Ishikawa (cell line): ENCODE results near the gene TNIK.

Source experiments
- CEBPB ChIP-seq: IDR thresholded peaks from 2 replicates; pipeline ENCODE4 v1.6.1; 2012
- CREB1 ChIP-seq: IDR thresholded peaks from 2 replicates; pipeline ENCODE4 v1.6.1; 2012; ENCODE audit warnings: low read depth
- EGR1 ChIP-seq: IDR thresholded peaks from 2 replicates; pipeline ENCODE4 v1.6.1; 2012
- EP300 ChIP-seq: IDR thresholded peaks from 2 replicates; pipeline ENCODE4 v1.6.1; 2012; ENCODE audit warnings: borderline replicate concordance
- FOXM1 ChIP-seq: IDR thresholded peaks from 2 replicates; pipeline ENCODE4 v1.6.1; 2012; ENCODE audit warnings: low read depth, borderline replicate concordance
- NFIC ChIP-seq: IDR thresholded peaks from 2 replicates; pipeline ENCODE4 v1.6.1; 2012
- RAD21 ChIP-seq: IDR thresholded peaks from 2 replicates; pipeline ENCODE4 v1.6.1; 2012; ENCODE audit warnings: low read depth
- TAF1 ChIP-seq: IDR thresholded peaks from 2 replicates; pipeline ENCODE4 v1.6.1; 2012; ENCODE audit warnings: low read depth, mild to moderate bottlenecking
- TCF12 ChIP-seq: IDR thresholded peaks from 2 replicates; pipeline ENCODE4 v1.6.1; 2012; ENCODE audit warnings: low read depth
- TEAD4 ChIP-seq: IDR thresholded peaks from 2 replicates; pipeline ENCODE4 v1.6.1; 2012
- USF1 ChIP-seq: IDR thresholded peaks from 2 replicates; pipeline ENCODE4 v1.6.1; 2012
- YY1 ChIP-seq: IDR thresholded peaks from 2 replicates; pipeline ENCODE4 v1.6.1; 2012; ENCODE audit warnings: low read depth
- ZBTB7A ChIP-seq: IDR thresholded peaks from 2 replicates; pipeline ENCODE4 v1.6.1; 2012; ENCODE audit warnings: low read depth
- TF ChIP-seq, protein P1 (sequence below): IDR thresholded peaks from 2 replicates; pipeline ENCODE4 v1.6.1; 2012
- TF ChIP-seq, protein P2 (sequence below): IDR thresholded peaks from 2 replicates; pipeline ENCODE4 v1.6.1; 2012; ENCODE audit warnings: low read depth, mild to moderate bottlenecking

TNIK gene

DNA sequence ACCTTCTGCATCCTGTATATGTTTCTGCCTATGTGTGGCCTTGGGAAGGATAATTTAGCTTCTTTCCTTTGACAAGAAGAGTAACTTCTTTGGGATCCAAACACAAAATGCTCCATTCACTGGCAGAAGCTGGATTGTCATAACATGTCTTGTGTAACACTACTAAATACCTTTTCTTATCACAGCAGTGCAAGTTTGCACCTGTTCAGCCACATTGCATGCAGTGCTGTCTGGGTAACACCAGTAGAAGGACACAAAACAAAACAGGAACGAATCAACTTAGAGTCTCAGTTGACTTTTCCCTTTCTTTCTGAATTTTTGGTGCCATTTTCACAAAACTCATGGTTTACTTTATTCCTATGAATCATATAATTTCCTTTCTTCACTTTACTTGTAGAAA, 43.6 kb upstream of the TNIK start:
- TF ChIP-seq FOXM1 = no peak
- no peak for TF ChIP-seq TEAD4
- no peak for TF ChIP-seq EGR1
- TF ChIP-seq, protein P1, sequence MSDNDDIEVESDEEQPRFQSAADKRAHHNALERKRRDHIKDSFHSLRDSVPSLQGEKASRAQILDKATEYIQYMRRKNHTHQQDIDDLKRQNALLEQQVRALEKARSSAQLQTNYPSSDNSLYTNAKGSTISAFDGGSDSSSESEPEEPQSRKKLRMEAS = no peak
- no peak for TF ChIP-seq EP300
- no peak for TF ChIP-seq CREB1
- TF ChIP-seq CEBPB = no peak
- no peak for TF ChIP-seq TAF1
- no peak for TF ChIP-seq YY1
- TF ChIP-seq NFIC = no peak
- no peak for TF ChIP-seq USF1
- TF ChIP-seq, protein P2, sequence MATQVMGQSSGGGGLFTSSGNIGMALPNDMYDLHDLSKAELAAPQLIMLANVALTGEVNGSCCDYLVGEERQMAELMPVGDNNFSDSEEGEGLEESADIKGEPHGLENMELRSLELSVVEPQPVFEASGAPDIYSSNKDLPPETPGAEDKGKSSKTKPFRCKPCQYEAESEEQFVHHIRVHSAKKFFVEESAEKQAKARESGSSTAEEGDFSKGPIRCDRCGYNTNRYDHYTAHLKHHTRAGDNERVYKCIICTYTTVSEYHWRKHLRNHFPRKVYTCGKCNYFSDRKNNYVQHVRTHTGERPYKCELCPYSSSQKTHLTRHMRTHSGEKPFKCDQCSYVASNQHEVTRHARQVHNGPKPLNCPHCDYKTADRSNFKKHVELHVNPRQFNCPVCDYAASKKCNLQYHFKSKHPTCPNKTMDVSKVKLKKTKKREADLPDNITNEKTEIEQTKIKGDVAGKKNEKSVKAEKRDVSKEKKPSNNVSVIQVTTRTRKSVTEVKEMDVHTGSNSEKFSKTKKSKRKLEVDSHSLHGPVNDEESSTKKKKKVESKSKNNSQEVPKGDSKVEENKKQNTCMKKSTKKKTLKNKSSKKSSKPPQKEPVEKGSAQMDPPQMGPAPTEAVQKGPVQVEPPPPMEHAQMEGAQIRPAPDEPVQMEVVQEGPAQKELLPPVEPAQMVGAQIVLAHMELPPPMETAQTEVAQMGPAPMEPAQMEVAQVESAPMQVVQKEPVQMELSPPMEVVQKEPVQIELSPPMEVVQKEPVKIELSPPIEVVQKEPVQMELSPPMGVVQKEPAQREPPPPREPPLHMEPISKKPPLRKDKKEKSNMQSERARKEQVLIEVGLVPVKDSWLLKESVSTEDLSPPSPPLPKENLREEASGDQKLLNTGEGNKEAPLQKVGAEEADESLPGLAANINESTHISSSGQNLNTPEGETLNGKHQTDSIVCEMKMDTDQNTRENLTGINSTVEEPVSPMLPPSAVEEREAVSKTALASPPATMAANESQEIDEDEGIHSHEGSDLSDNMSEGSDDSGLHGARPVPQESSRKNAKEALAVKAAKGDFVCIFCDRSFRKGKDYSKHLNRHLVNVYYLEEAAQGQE = no peak
- no peak for TF ChIP-seq TCF12
- no peak for TF ChIP-seq RAD21
- TF ChIP-seq ZBTB7A = no peak

DNA sequence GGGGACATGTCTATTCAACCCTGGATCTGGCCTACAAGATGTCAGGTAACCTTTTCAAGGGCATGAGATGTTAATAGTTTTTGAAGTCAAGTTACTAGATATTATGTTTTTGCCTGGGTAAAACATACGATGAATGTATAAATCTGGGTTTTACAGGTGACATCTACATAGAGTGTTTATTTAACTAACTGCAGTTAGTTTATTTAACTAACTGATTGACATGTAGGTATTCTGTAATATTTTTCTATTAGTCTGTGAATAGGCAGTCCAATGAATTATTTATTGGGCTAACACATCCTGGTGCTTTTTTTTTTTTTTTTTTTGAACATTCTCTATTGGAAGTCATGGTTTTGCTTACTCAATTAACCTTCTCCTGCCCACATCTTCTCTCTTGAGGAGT, 38.7 kb upstream of the TNIK start:
- TF ChIP-seq TCF12 (no peak), NFIC (no peak), CREB1 (no peak), TAF1 (no peak), FOXM1 (no peak), ZBTB7A (no peak), EP300 (no peak), EGR1 (no peak), CEBPB (no peak), USF1 (no peak), RAD21 (no peak), YY1 (no peak), TEAD4 (no peak)
- TF ChIP-seq, protein P2 = no peak
- TF ChIP-seq, protein P1 = no peak

GRCh38 chr3:171497468-171497867, 37.3 kb upstream of the TNIK start:
- TF ChIP-seq CEBPB (no peak), YY1 (no peak), TCF12 (no peak), EGR1 (no peak), RAD21 (no peak), USF1 (no peak), TAF1 (no peak), EP300 (no peak), TEAD4 (no peak), NFIC (no peak), ZBTB7A (no peak), FOXM1 (no peak)
- TF ChIP-seq, protein P1 = no peak
- TF ChIP-seq, protein P2 = no peak

- TF ChIP-seq, protein P1 = no peak
- no peak for TF ChIP-seq FOXM1
- TF ChIP-seq ZBTB7A = no peak
- no peak for TF ChIP-seq TCF12
- no peak for TF ChIP-seq EGR1
- TF ChIP-seq RAD21 = no peak
- TF ChIP-seq EP300 = no peak
- TF ChIP-seq CREB1 = no peak
- no peak for TF ChIP-seq TEAD4
- no peak for TF ChIP-seq TAF1
- TF ChIP-seq, protein P2 = no peak
- no peak for TF ChIP-seq USF1
- TF ChIP-seq NFIC = no peak
- no peak for TF ChIP-seq CEBPB
- no peak for TF ChIP-seq YY1
Observed at GRCh38 chr3:171495413-171495812, 35.2 kb upstream of the TNIK start.
